NOMO-1 (cell line): ENCODE results near the gene CDH13.

Experiments
- DNase-seq, 2 experiments: peaks; one replicate each; lab custom pipeline; 2025; ENCODE audit not compliant: unreplicated experiment in 2 of 2; lab: John Stamatoyannopoulos, UW

CDH13 gene

GRCh38 chr16:83755391-83755790 lies 1128.6 kb downstream of the CDH13 start:
- no peak for DNase-seq

DNA sequence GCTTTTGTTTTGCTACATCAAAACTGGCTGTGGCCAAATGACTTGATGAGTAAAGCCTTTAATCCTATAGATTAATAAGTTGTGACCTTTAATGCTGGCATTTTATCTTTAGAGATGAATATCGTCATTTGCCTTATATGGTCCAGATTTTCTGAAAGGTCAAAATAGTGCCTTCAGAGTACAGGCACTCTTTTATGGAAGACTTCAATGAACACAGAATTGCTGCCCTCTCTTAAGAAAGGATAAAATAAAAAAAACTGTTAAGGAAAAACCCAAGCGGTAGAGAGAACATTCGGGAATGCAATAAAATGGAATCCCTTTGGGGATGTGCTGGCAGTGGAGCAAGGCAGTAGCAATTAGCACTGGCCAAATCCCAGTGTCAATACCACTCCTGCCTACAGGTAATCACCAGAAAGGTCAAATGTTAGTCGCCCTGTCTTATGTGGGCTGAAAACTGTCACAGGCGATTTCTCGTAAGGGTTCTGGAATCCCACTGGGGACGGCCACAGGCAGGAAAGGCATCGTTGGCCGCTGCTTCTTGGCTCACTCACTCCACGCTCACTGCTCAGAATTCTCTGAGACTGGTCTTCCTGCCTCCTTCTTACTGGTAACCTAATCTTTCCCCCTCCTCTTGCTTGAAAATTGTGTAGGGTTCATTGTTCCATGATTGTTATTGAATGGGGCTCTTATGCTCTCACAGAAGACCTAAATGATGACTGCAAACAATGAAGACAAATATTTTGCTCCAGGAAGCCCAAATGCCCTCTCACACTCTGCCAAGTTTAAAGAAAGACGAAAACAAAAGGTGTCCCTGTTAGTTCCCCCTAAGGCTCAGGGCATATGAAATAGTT lies 1135.6 kb downstream of the CDH13 start:
- DNase-seq: no peak

- DNase-seq: no peak
Measured at GRCh38 chr16:83762992-83763358, 1136.2 kb downstream of the CDH13 start.

- no peak for DNase-seq
Measured at GRCh38 chr16:83768986-83769385, 1142.2 kb downstream of the CDH13 start.

GRCh38 chr16:83769397-83770008 lies 1142.7 kb downstream of the CDH13 start:
- DNase-seq: peak; percentile 5 to 24

DNA sequence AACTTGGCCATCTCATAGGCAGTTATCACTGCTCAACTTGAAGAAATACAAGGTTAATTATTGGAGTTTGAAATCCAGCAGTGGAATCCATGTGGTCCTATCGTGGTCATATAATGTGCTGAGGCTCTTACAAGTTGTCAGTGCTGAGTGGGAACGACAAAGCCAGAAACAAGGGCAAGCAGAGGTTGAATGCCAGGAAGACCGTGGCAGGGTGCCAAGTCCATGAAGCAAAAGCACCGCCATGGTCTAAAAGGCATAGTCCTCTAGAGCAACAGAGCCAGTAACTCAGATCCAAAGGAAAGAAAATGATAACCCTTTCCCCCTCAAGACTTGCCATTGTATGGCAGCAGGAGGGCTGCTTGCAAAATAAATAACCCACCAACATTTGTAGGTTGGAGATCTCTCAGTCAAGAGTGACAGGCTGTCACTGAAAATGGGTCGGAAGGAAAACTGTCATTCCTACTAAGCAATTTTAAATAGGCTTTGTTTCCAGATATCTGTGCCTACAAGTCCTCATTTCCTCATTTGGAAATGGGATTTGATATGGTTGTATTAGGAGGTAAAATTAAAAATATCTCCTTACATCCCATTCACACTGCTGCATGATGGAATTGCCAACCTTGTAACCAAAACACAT lies 1144.7 kb downstream of the CDH13 start:
- no peak for DNase-seq

DNA sequence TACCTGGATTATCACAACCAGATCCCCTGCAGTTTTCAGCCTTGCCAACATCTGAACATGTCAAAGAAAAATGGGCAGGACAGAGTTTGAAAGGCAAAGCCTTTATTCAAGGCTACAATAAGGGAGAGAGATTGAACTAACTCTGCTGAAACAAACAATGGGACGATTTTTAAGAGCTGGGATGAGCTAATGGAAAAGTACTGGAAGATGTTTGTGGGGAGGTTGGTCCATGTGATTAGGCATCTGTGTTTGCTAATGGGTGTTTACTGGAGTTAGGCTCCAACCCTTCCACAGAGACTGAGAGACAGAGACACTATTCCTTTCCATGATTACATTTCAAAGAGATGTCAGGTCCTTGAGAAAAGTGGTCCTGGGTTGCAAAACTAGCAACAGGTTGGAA lies 1146.0 kb downstream of the CDH13 start:
- no peak for DNase-seq

- DNase-seq: no peak
Measured at GRCh38 chr16:83774066-83774465, 1147.3 kb downstream of the CDH13 start.

- DNase-seq: no peak
Measured at GRCh38 chr16:83776944-83777343, 1150.2 kb downstream of the CDH13 start.

- no peak for DNase-seq
Measured at GRCh38 chr16:83779886-83780285, 1153.1 kb downstream of the CDH13 start.

DNA sequence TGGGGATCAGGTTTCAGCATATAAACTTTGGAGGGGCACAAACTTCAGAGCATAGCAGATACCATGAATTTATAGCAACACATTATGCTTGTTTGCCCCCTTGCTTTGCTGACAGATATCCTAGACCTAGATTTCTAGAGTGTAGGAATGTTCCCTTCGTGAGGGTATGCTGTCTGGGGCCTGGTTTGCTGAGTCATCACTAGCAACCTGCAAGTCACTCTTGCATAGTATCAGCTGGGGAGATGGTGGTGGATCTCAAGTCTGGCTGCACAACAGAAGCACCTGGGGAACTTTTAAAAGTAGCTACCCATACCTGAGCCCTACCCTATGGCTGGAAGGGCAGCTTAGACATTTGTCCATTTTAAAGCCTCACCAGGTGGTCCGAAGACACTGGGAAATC lies 1158.7 kb downstream of the CDH13 start:
- no peak for DNase-seq

- no peak for DNase-seq
Measured at GRCh38 chr16:83789642-83790401, 1163.1 kb downstream of the CDH13 start.

DNA sequence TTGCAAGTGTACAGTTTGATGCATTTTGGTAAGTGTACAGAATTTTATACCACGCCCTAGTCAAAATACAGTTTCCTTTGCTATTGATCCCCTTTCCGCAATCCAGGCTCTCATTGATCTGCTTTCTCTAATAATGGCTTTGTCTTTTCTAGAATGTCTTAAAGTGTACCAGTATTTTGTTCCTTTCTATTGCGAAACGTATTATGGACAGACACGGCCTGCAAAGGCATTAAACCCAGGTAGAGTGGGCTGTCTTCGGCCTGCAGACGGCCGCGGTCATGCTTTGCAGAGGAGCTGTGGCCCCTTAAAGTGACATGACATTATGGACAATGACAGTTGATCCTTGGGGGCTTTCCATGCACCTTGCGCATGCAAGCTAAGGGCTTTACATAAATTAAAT lies 1165.1 kb downstream of the CDH13 start:
- no peak for DNase-seq

GRCh38 chr16:83792391-83792790 lies 1165.6 kb downstream of the CDH13 start:
- no peak for DNase-seq

GRCh38 chr16:83793179-83793578 lies 1166.4 kb downstream of the CDH13 start:
- no peak for DNase-seq

GRCh38 chr16:83794860-83795554 lies 1168.2 kb downstream of the CDH13 start:
- no peak for DNase-seq

DNA sequence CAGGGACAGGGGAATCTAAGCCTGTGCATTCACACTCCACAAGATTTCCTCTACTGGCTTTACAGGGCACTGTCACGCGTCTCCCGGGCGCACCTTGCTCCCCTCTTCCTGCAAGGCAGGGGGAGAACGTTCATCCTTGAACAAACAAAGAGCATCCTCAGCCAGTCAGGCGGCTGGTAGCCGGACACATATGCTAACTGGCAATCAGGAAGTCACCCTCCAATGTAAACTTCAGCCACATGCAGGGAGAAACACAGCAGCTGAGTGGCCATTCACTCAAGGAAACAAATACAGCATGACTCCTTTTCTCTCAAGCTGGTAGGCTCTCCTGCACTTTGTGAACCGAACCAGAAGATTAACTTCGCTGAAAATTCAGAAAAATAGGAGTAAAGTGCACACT lies 1170.2 kb downstream of the CDH13 start:
- DNase-seq: no peak

- no peak for DNase-seq
Measured at GRCh38 chr16:83799336-83799735, 1172.6 kb downstream of the CDH13 start.

DNA sequence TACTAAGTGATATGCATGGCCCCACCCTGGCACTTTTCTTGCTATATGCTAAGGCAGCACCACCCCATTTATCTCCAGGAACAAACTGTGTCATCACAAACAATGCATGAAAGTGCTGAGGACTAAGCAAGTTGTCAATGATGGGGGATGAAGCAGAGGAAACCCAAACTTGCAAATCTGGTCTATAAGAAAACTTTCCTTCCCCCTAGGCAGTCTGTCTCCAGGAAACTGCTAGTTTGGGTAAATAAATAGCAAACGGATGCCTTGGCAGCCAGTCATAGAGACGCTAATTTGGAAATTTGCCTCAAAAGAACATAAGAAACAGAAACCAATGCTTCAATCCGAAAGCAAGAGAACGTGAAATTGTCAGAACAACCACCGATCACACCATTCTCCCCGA lies 1175.4 kb downstream of the CDH13 start:
- DNase-seq: no peak

DNA sequence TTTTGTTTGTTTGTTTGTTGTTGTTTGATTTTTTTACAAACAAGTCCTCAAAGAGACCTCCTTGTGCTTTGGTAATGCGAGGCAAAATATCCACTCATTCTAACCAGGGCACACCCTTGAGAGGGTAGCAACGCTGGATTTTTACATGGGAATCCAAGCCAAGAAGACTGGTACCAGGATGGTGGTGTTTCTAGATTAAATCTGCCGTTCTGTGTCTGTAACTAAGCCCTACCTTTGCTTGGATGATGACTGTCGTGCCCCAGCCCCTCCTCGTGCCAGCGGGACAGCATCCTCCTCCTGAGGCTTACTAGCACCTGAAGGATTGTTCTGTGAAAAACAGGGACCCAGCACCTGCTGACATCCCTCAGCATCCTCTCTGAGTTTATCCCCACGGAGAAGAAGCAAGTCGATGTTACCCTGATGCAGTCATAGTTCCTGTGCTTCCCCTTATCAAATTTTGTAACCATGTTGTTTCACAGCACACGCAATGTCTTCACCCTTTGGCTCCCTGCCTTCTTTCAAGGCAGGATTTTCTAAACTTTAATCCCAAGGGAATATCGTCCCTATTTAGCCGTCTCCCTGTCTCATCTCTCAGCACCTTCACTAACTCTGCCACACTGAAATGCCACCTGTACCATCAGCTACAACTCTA lies 1175.9 kb downstream of the CDH13 start:
- DNase-seq: no peak
